KMS-11 (cell line): Measurements from ENCODE around the gene CDK19.

Experiments used
- H2AFZ ChIP-seq: fragments of 200-600 bp; sonication (generic); 2 replicates; pipeline ENCODE4 v1.6.1; 2016; ENCODE audit warnings: antibody characterized with exemption, mixed run types, low read depth
- H3K27ac ChIP-seq: fragments of 200-600 bp; sonication (generic); 2 replicates; pipeline ENCODE4 v1.6.1; 2016; ENCODE audit warnings: mild to moderate bottlenecking, mixed run types
- H3K27me3 ChIP-seq: fragments of 200-600 bp; sonication (generic); 2 replicates; pipeline ENCODE4 v1.6.1; 2017; ENCODE audit warnings: mild to moderate bottlenecking, low read depth, mixed run types, moderate library complexity; ENCODE audit not compliant: insufficient read depth
- H3K36me3 ChIP-seq: fragments of 200-600 bp; sonication (generic); 2 replicates; pipeline ENCODE4 v1.6.1; 2017; ENCODE audit warnings: mild to moderate bottlenecking, mixed run types; ENCODE audit not compliant: insufficient read depth
- H3K4me1 ChIP-seq: fragments of 200-600 bp; sonication (generic); 2 replicates; pipeline ENCODE4 v1.6.1; 2016; ENCODE audit warnings: mild to moderate bottlenecking, low read depth, mixed run types; ENCODE audit not compliant: poor library complexity, severe bottlenecking
- H3K4me2 ChIP-seq: fragments of 200-600 bp; sonication (generic); 2 replicates; pipeline ENCODE4 v1.7.0; 2016; ENCODE audit warnings: mild to moderate bottlenecking, mixed run types
- H3K4me3 ChIP-seq: fragments of 200-600 bp; sonication (generic); IDR thresholded peaks from 2 replicates; pipeline ENCODE4 v1.6.1; 2017; ENCODE audit warnings: low read depth, low read length, mixed read lengths; ENCODE audit not compliant: insufficient read depth
- H3K79me2 ChIP-seq: fragments of 200-600 bp; sonication (generic); 2 replicates; pipeline ENCODE4 v1.6.1; 2016; ENCODE audit warnings: low read depth, mixed run types; ENCODE audit not compliant: insufficient read depth
- H3K9ac ChIP-seq: fragments of 200-600 bp; sonication (generic); 2 replicates; pipeline ENCODE4 v1.6.1; 2016; ENCODE audit warnings: mild to moderate bottlenecking, mixed run types
- H4K20me1 ChIP-seq: fragments of 200-600 bp; sonication (generic); 2 replicates; pipeline ENCODE4 v1.6.1; 2016; ENCODE audit warnings: mild to moderate bottlenecking, mixed run types; ENCODE audit not compliant: insufficient read depth
- CTCF ChIP-seq: fragments of 200-600 bp; sonication (generic); conservative IDR thresholded peaks from 2 replicates; pipeline ENCODE4 v1.6.1; 2017; ENCODE audit warnings: low read depth, mild to moderate bottlenecking, antibody characterized with exemption, low read length, moderate library complexity, mixed read lengths

Gene CDK19

GRCh38 chr6:110646419-110646698, 168.9 kb downstream of the CDK19 start:
- no peak overlapping the region for H3K27ac ChIP-seq
- no peaks in the 10 kb centered on the region for H4K20me1 ChIP-seq

GRCh38 chr6:110645685-110646418, 169.4 kb downstream of the CDK19 start:
- Histone ChIP-seq H3K27me3 (no peaks in the 10 kb centered on the region), H3K4me1 (no peaks in the 10 kb centered on the region), H3K4me3 (no peak overlapping the region), H3K9ac (no peak overlapping the region), H4K20me1 (no peaks in the 10 kb centered on the region), H3K36me3 (no peaks in the 10 kb centered on the region), H3K4me2 (no peak overlapping the region), H3K27ac (no peak overlapping the region), H3K79me2 (no peaks in the 10 kb centered on the region), H2AFZ (no peak overlapping the region)
- no peak for TF ChIP-seq CTCF

More at GRCh38 chr6:110646419-110646698, 168.9 kb downstream of the CDK19 start:
- no peaks in the 10 kb centered on the region for H3K4me1 ChIP-seq
- H3K27me3 ChIP-seq: no peaks in the 10 kb centered on the region
- no peaks in the 10 kb centered on the region for H3K79me2 ChIP-seq
- no peak overlapping the region for H2AFZ ChIP-seq
- no peak overlapping the region for H3K4me2 ChIP-seq
- no peak for TF ChIP-seq CTCF
- no peaks in the 10 kb centered on the region for H3K36me3 ChIP-seq
- no peak overlapping the region for H3K4me3 ChIP-seq
- H3K9ac ChIP-seq: no peak overlapping the region

- TF ChIP-seq CTCF: no peak
- H2AFZ ChIP-seq: no peak overlapping the region
Measured at GRCh38 chr6:110643175-110643574, 172.1 kb downstream of the CDK19 start.

GRCh38 chr6:110642711-110643110, 172.6 kb downstream of the CDK19 start:
- no peaks in the 10 kb centered on the region for H3K4me1 ChIP-seq
- no peaks in the 10 kb centered on the region for H3K36me3 ChIP-seq
- H3K9ac ChIP-seq: no peak overlapping the region
- H3K79me2 ChIP-seq: no peaks in the 10 kb centered on the region
- no peaks in the 10 kb centered on the region for H4K20me1 ChIP-seq
- H3K27me3 ChIP-seq: no peaks in the 10 kb centered on the region
- H3K4me2 ChIP-seq: no peak overlapping the region
- no peak overlapping the region for H3K27ac ChIP-seq
- H2AFZ ChIP-seq: no peak overlapping the region
- TF ChIP-seq CTCF: no peak
- no peak overlapping the region for H3K4me3 ChIP-seq

More at GRCh38 chr6:110643175-110643574, 172.1 kb downstream of the CDK19 start:
- H3K9ac ChIP-seq: no peak overlapping the region
- H3K4me1 ChIP-seq: no peaks in the 10 kb centered on the region
- no peaks in the 10 kb centered on the region for H3K79me2 ChIP-seq
- H3K4me3 ChIP-seq: no peak overlapping the region
- no peaks in the 10 kb centered on the region for H3K36me3 ChIP-seq
- no peaks in the 10 kb centered on the region for H4K20me1 ChIP-seq
- no peak overlapping the region for H3K4me2 ChIP-seq
- no peaks in the 10 kb centered on the region for H3K27me3 ChIP-seq
- no peak overlapping the region for H3K27ac ChIP-seq
